IPS DF 4.7 (cell line): ENCODE results near the gene PTER.

Source experiments
- DNase-seq: peaks from one replicate; pipeline ENCODE4 v3.0.0-alpha.2; 2013; ENCODE audit warnings: low spot score; ENCODE audit errors: extremely low read depth

The PTER gene

DNA sequence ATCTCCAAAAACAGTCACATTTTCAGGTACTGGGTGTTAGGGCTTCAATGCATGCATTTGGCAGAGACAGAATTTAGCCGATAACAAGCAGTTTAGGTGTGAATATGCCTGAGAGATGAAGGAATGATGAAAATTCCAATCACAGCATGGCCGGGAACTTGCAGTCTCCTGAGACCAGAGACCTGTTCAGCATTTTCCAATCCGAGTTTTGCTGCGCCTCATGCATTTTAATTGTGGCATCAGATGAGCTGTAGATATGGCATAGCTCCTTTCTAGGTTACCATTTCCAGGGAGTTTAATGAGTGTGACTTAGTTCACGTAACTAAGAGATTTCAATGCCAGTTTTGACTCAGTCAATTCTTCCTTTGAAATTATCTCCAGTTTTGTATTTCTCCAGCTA is 99.3 kb downstream of the PTER start:
- DNase-seq: no peak

DNA sequence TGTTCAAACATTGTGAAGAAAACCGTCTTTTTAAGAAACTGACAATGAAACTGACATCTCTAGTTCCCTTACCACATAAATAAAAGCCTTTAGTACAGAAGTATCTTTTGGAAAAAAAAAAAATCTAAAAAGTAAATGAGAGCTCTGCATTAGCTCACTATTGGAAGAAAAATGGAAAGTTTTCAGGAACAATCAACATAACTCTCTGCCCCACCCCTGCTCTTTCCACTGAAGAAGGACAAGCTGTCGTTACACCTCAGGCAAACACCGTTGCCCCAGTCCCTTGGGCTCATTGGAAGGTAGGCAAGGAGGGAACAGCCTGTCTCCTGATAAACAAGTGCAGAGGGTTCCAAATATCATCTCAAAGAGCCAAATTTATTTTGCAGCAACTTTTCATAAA is 107.3 kb downstream of the PTER start:
- no peak for DNase-seq

DNA sequence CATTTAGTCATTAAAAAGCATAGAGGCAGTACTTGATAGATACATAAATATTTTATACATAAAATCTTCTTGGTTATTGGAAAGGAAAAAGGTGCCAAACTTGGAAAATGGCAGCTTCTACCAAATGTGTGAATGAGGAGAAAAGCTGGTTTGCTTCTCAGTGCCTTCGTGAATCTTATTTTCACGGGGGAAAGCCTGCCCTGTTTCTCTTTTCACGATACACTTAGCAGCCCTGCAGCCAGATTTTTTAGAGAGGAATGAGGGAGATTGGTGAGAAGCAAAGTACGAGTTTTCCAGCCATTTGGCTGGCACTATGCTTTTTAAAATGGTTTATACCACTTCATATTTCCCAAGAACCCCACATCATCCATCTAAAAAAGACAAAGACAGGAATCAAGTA is 107.8 kb downstream of the PTER start:
- no peak for DNase-seq

DNA sequence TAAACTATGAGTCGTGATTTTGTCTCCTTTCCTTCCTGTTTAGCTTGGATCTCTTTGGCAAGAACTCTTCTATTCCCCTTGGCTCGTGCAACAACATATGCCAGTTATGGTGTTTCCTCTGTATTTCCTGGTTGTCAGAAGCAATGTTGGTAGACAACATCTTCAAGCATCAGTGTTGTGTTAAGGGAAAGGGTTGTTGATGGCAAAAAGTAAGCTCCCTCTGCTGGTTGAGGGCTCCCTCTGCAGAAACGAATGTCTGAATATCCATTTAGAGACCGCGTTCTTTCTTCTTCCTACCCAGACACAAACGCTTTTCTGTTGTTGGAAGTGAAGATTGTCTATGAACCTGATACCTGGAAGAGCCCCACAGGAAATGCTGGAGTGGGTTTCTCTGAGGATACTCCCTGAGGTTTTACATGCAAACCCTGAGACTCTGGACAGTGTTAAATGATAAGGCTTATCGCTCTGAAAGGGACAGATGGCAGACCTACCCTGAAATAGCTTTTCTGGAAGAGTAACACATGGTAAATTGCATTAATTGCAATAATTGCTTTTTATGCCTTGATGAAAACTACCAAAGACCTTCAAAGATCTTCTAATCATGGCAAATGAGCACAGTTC is 108.4 kb downstream of the PTER start:
- no peak for DNase-seq

DNA sequence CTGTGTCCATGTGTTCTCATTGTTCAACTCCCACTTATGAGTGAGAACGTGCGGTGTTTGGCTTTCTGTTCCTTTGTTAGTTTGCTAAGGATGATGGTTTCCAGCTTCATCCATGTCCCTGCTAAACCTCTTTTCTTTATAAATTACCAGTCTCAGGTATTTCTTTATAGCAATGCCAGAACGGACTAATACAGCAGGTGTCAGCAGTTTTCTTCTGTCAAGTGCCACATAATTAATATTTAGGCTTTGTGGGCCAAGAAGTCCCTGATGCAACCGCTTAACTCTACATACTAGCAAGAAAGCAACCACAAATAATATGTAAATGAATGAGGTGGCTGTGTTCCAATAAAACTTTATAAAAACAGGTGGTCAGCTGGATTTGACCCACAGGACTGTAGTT is 111.2 kb downstream of the PTER start:
- no peak for DNase-seq

DNA sequence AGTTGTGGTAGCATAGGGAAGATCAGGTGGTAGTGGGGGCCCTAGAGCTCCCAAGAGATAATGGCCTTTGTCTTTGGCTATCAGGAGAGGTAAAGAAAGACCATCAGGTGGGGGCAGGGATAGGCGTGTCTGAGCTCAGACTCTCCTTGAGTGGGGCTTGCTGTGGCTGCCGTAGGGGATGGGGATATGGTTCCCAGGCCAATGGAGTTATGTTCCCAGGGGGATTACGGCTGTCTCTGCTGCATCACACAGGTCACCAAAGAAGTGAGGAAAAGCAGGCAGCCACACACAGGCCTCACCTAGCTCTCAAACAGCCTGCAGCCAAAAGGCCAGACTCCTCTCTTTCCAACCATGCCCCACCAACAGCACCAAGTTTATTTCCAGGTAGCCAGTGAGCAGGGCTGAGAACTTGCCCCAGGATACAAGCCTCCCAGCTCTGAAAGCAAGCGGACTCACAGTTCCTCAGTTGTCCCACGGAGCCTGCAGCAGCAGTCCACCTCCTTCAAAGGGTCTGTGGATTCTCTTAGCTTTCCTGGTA is 122.5 kb downstream of the PTER start:
- no peak for DNase-seq

DNA sequence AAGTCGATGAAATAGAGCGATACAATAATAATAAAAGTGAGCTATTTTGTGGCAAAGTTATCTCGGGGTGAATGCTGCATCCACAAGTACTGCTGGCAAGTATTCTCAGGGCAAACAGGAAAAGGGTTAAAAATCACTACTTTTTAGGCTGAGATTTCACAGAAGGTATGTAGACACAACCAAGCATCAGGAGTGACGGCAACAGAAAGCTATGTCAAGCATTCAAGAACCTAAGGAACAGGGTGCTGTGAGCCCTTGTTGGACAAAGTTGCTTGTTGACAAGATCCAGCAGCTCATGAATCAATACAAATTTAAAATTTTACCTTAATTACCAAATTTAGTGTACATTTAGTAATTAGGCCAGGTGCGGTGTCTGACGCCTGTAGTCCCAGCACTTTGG is 126.1 kb downstream of the PTER start:
- no peak for DNase-seq
